NOMO-1 (cell line): Measurements from ENCODE around the gene FLNC.

Source experiments
- DNase-seq, 2 experiments: peaks; one replicate each; lab custom pipeline; 2025; ENCODE audit not compliant: unreplicated experiment in 2 of 2; lab: John Stamatoyannopoulos, UW

FLNC gene

DNA sequence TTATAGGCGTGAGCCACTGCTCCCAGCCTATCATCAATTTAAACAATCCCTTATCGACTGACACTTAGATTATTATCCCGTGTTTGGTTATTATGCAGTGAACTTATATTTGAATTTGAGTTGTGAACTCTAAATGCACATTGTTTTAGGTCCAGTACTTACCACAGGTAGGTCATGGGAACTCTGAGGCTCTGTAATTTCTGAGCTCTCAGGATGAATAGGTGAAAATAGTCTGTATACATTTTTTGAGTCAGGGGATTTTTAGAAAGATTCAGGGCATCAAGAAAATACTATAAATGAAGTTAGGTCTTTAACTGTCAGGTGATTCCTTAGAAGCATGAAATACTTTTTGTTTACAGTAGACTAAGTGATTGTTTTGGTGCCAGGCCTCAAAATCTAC is 29.6 kb upstream of the FLNC start:
- DNase-seq: no peak

GRCh38 chr7:128801003-128801402 is 29.2 kb upstream of the FLNC start:
- no peak for DNase-seq

- no peak for DNase-seq
Observed at GRCh38 chr7:128801667-128802418, 28.4 kb upstream of the FLNC start.

DNA sequence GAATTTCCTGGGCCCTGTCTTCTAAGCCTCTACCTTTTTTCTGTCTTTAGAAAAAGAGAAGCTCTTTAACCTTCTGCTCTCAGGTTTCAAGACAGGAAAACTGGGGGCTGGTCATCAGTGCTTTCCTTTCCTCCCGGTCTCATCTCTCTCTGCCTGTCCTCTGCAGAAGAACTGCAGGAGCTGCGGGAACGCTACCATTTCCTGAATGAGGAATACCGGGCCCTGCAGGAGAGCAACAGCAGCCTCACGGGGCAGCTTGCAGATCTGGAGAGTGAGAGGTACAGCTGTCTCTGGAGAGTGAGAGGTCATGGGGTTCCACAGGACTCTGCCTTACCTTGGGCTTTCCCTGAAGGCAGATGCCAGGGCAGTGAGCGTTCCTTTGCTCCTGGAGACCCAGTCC is 25.7 kb upstream of the FLNC start:
- DNase-seq: no peak

- DNase-seq: no peak
Observed at GRCh38 chr7:128805225-128805624, 25.0 kb upstream of the FLNC start.

DNA sequence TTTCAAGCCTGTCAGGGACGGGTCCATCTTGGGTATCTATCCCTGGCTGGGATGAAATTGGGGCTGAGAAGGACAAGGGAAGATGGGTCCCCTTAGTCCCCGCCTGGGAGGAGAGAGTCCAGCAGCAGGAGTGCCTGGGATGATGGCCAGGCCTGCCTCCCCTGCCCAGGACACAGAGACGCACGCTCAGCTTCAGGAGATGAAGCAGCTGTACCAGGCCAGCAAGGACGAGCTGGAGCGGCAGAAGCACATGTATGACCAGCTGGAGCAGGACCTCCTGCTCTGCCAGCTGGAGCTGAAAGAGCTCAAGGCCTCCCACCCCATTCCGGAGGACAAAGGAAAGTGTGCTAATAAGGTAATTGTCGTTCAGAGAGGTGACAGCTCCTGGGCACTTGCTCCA is 23.0 kb upstream of the FLNC start:
- no peak for DNase-seq

DNA sequence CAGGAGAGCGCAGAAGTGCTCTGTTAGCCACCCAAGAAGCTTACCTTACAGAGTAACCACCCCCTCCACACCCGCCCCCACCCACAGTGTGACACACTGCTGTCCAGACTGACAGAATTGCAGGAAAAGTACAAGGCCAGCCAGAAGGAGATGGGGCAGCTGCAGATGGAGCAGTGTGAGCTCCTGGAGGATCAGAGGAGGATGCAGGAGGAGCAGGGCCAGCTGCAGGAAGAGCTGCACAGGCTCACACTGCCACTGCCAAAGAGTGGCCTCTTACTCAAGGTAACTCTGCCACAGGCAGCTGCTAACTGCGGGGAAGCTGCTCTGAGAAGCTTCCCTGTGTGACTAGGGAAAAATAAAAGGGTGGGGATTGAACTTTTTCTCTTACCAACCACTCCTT is 20.8 kb upstream of the FLNC start:
- no peak for DNase-seq

- DNase-seq: no peak
Observed at GRCh38 chr7:128810473-128810872, 19.7 kb upstream of the FLNC start.

DNA sequence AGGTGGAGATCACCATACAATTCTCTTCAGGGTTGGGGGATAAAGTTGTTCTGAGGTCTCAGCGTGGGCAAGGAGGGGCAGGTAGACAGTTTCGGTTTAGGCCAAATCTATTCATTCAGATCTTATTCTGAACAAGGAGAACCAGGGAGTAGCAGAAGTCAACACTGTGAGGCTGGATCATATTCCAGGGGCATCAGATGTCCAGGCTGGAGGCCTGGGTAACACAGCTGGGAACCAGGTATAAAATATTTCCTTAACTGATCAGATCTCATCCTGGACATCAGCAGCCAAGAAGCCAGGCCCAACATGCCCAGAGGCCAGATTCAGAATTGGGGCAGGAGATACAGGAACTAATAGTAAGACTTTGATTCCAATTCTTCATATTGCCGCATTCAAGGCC is 19.2 kb upstream of the FLNC start:
- no peak for DNase-seq

DNA sequence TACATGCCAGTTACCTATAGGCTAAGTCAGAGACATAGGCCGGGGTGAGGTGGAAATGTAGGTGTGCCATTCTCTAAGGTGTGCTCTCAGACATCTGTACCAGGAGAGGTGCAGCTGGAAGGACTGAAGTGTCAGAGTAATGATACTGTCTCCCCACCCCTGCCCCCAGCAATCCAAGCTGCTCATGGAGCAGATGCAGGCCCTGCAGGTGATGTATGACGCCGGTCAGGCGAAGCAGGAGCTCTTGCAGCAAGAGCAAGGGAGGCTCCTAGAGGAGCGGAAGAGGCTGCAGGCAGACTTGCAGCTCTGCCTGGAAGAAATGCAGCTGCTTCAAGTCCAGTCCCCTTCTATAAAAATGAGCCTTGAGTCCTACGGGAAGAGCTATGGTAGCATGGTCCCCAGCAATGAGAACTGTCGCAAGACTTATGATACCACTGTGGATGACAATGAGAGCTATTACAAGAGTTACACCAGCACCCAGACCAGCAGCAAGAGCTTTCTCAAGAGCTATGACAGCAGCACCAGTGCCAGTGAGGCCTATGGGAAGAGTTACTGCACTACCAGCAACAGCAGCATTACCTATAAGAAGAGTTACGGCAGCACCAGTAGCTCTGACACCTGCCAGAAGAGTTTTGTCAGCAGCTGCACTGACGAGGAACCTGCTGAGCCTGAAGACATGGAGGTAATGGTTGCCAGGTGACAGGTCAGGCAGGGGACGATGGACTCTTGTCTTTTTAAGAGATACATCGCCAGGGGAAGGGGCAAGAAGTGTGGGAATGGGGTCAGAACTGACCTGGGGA is 18.4 kb upstream of the FLNC start:
- no peak for DNase-seq

DNA sequence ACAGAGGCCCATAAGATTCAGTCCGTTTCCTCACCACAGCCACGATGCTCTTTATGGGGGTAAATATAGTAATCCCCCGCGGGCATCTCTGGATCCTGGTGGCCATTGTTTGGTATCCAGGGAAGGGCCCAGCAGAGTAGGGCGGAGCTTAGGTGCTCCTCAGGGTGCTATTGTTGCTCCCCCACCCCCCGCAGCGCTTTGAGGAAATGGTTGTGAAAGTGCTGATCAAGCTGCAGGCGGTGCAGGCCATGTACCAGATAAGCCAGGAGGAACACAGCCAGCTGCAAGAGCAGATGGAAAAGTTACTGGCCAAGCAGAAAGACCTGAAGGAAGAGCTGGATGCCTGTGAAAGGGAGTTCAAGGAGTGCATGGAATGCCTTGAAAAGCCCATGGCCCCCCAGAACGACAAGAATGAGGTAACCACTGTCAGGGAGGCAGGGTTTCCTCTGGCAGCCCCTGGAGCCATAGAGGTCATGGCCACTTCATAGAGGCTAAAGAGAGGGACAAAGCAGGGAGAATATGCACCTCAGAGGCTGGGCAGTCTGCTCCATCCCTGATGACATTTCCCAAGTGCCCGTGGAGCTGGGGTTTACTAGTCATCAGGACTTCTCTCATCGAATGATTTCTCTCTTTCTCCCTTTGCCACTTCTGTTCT is 17.6 kb upstream of the FLNC start:
- peak; percentile 2 to 16 for DNase-seq

- DNase-seq: no peak
Observed at GRCh38 chr7:128814499-128814898, 15.7 kb upstream of the FLNC start.

DNA sequence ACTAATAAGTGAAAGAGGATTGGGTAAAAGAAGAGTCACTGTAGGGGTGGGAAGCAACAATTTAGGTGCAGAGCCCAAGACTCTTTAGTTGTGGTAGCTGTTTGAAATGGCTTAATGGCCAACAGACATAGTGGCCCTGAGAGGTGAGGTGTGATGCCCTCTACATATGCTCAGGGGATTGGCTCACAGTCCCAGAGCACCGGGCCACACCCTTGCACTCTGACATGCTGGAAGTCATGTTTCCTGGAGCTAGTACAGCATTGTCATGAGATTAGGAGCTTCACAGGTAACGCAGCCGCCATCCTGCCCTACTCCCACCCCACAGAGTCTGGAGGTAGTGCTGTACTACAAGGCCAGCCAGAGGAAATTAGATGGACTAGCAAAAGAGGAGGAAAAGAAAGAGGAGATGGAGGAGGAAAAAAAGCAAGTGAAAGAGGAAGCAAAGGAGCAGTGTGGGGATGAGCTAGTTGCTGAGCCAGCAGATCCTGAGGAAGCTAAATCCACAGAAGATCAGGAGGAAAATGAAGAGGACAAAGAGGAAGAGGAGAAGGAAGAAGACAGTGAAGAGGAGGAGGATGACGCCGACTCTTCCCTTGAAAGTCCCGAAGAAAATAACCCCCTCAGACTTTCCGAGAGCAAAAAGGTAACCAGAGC is 14.8 kb upstream of the FLNC start:
- peak in 1 of 2 experiments; percentile 4 for DNase-seq

DNA sequence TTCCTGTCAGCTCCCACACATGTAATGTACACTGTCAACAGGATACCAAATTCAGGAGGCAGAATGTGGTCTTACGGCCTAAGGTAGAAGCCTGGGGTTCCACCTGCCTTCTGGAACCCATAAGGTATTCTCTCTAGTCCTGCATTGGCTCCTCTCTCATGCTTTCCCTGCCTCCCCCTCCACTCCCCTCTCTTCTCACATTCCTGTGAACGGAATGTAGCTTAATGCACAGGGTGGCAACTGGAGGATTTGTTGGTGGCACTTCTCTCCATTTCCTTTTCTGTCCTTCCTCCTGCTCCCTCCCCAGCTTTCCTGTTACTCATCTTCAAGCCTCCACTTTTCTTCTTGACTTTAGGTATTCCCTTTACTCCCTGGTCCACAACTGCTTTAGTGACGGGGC is 11.5 kb upstream of the FLNC start:
- no peak for DNase-seq

- no peak for DNase-seq
Observed at GRCh38 chr7:128821724-128822123, 8.5 kb upstream of the FLNC start.

- no peak for DNase-seq
Observed at GRCh38 chr7:128826512-128826911, 3.7 kb upstream of the FLNC start.

GRCh38 chr7:128826916-128827247 is 3.3 kb upstream of the FLNC start:
- DNase-seq: no peak

- DNase-seq: no peak
Observed at GRCh38 chr7:128827248-128827958, 2.8 kb upstream of the FLNC start.

DNA sequence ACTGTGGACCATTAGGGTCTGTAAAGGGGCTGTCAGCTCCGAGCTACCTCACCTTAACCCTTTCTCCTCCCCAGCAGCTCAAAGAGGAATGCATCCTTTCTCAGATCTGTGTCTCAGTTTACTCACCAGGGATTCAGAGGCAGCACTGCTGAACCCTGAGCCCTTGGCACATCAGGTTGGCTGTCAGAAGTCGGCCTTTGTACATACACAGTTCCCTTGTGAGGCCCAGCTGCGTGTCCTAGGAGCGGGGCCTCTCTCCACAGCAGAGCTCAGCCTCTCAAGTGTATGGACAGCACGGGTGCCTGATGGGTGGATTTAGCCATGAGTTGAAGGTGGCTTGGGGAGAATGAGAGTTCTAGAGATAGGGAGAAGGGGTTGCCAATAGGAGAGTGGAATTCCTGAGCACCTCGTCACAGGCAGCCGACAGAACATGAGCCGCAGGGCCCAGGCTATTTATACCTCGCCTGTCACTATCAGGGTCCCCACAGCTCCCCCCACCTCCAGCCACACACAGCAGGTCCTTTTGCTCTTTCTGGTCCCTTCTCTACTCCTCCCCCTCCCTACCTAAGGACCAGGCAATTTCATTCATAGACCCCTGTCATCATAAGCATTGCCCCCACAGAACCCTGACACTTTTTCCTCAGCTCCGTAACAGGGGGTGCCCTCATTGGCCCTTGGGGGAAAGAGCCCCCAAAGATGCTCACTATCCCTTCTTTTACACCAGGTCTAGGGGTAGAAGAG is 2.1 kb upstream of the FLNC start:
- DNase-seq: no peak
